ENCODE data around the gene GALNT17.

DNA sequence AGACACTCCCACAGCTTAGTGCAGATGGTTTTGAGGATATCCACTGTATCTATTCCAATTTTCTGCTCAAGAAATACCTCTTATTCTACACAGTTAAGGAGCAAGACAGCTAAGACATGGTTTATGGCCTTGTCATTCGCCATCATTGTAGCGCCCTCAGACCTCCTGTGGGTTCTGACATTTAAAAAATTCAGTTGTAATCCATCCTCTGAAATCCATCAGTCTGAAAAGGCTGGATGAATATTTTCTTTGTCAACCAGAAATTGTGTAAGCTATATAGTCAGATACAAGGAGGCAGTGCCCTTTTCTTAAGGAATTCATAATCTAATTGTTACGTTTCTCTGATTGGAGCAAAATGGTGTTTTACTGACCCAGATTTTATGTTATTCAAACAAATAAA lies 353.6 kb downstream of the GALNT17 start:
- TF ChIP-seq EZH2 (IDR thresholded peaks at IDR 0.05; ENCODE audit: low read length, unreplicated experiment) (no peak), EZH2phosphoT487 (IDR thresholded peaks at IDR 0.05; ENCODE audit: borderline replicate concordance, low read length) (no peak)
- TF ChIP-seq, protein P1, sequence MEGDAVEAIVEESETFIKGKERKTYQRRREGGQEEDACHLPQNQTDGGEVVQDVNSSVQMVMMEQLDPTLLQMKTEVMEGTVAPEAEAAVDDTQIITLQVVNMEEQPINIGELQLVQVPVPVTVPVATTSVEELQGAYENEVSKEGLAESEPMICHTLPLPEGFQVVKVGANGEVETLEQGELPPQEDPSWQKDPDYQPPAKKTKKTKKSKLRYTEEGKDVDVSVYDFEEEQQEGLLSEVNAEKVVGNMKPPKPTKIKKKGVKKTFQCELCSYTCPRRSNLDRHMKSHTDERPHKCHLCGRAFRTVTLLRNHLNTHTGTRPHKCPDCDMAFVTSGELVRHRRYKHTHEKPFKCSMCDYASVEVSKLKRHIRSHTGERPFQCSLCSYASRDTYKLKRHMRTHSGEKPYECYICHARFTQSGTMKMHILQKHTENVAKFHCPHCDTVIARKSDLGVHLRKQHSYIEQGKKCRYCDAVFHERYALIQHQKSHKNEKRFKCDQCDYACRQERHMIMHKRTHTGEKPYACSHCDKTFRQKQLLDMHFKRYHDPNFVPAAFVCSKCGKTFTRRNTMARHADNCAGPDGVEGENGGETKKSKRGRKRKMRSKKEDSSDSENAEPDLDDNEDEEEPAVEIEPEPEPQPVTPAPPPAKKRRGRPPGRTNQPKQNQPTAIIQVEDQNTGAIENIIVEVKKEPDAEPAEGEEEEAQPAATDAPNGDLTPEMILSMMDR (conservative IDR thresholded peaks at IDR 0.05; ENCODE audit: low read depth, low read length): no peak
